ENCODE data around the gene GPRC5D. TPM values are rescaled to one million over a fixed set of nuclear protein-coding genes. Genes with fewer than 3 reads are reported as not detected.

The GPRC5D gene
- total and polyA plus RNA-seq, 8 donors, result 0.18 TPM; not detected in 7

- Histone ChIP-seq H3K36me3 (no peaks in the 10 kb centered on the region), H3K4me3 (no peak overlapping the region), H3K27me3 (no peaks in the 10 kb centered on the region), H3K4me1 (no peaks in the 10 kb centered on the region), H3K27ac (no peak overlapping the region), H3K9me3 (no peaks in the 10 kb centered on the region)
- intact Hi-C loops (cut with DNase I; ENCODE audit: low total_unique reads), result no loop called here
- 78 to 91% (median 86%) methylated on average over 5 of the region's 5 CpGs for WGBS, 5 donors
- TF ChIP-seq POLR2A (IDR thresholded peaks at IDR 0.05) (no peak), EP300 (IDR thresholded peaks at IDR 0.05) (no peak), CTCF (IDR thresholded peaks at IDR 0.05) (no peak), POLR2AphosphoS5 (IDR thresholded peaks at IDR 0.05) (no peak)
- DNase-seq, result no peak
Measured at GRCh38 chr12:12938541-12938940, 13.4 kb downstream of the GPRC5D start.

GRCh38 chr12:12936983-12937491 is 14.9 kb downstream of the GPRC5D start:
- H3K9me3 ChIP-seq, result no peaks in the 10 kb centered on the region
- no peak for DNase-seq
- no peak overlapping the region for H3K4me3 ChIP-seq
- H3K27me3 ChIP-seq, result no peaks in the 10 kb centered on the region
- no peaks in the 10 kb centered on the region for H3K36me3 ChIP-seq
- WGBS, 5 donors, result 94 to 96% (median 95%) methylated on average over 11 of the region's 11 CpGs
- H3K27ac ChIP-seq, result no peak overlapping the region
- intact Hi-C loops (cut with DNase I; ENCODE audit: low total_unique reads), result no loop called here
- no peaks in the 10 kb centered on the region for H3K4me1 ChIP-seq
- TF ChIP-seq POLR2A (IDR thresholded peaks at IDR 0.05), result no peak
- no peak for TF ChIP-seq POLR2AphosphoS5 (IDR thresholded peaks at IDR 0.05)
- TF ChIP-seq EP300 (IDR thresholded peaks at IDR 0.05), result no peak
- TF ChIP-seq CTCF (IDR thresholded peaks at IDR 0.05), result no peak

GRCh38 chr12:12934556-12934955 is 17.4 kb downstream of the GPRC5D start:
- H3K36me3 ChIP-seq, result no peaks in the 10 kb centered on the region
- no peak for TF ChIP-seq POLR2A (IDR thresholded peaks at IDR 0.05)
- TF ChIP-seq CTCF (IDR thresholded peaks at IDR 0.05), result no peak
- no peak for TF ChIP-seq EP300 (IDR thresholded peaks at IDR 0.05)
- TF ChIP-seq POLR2AphosphoS5 (IDR thresholded peaks at IDR 0.05), result no peak
- 48 to 72% (median 53%) methylated on average over 8 of the region's 8 CpGs for WGBS, 5 donors
- H3K27me3 ChIP-seq, result no peaks in the 10 kb centered on the region
- no peaks in the 10 kb centered on the region for H3K4me1 ChIP-seq
- no peak overlapping the region for H3K27ac ChIP-seq
- no peak for DNase-seq
- H3K4me3 ChIP-seq, result no peak overlapping the region
- intact Hi-C loops (cut with DNase I; ENCODE audit: low total_unique reads), result no loop called here
- no peaks in the 10 kb centered on the region for H3K9me3 ChIP-seq

GRCh38 chr12:12933742-12934141 is 18.2 kb downstream of the GPRC5D start:
- no peaks in the 10 kb centered on the region for H3K27me3 ChIP-seq
- 92 to 96% (median 93%) methylated on average over 4 of the region's 4 CpGs for WGBS, 5 donors
- no peaks in the 10 kb centered on the region for H3K4me1 ChIP-seq
- intact Hi-C loops (cut with DNase I; ENCODE audit: low total_unique reads), result no loop called here
- H3K9me3 ChIP-seq, result no peaks in the 10 kb centered on the region
- DNase-seq, result no peak
- no peak overlapping the region for H3K27ac ChIP-seq
- no peak overlapping the region for H3K4me3 ChIP-seq
- no peaks in the 10 kb centered on the region for H3K36me3 ChIP-seq
- TF ChIP-seq EP300 (IDR thresholded peaks at IDR 0.05), result no peak
- no peak for TF ChIP-seq CTCF (IDR thresholded peaks at IDR 0.05)
- no peak for TF ChIP-seq POLR2AphosphoS5 (IDR thresholded peaks at IDR 0.05)
- TF ChIP-seq POLR2A (IDR thresholded peaks at IDR 0.05), result no peak
